Liver (tissue), 9 donors: ENCODE results near the gene DRGX. TPM values are rescaled to one million over a fixed set of nuclear protein-coding genes. Genes with fewer than 3 reads are reported as not detected.

Experiments used
- DNase-seq: peaks from one replicate; pipeline ENCODE4 v3.0.0-alpha.2; 2017; ENCODE audit warnings: low spot score
- H3K27ac ChIP-seq, 2 donors: one replicate each; pipeline ENCODE4 v1.7.0; 2013; ENCODE audit warnings: inconsistent platforms in 2 of 2, low read length in 2 of 2, control low read depth in 1 of 2, low read depth in 1 of 2, mild to moderate bottlenecking in 1 of 2
- H3K27me3 ChIP-seq, 4 donors: one replicate each; pipeline versions ENCODE4 v1.6.1 to v1.7.0; 2013; ENCODE audit warnings: low read length in 3 of 4, inconsistent platforms in 1 of 4, mild to moderate bottlenecking in 1 of 4, moderate library complexity in 1 of 4; ENCODE audit not compliant: control insufficient read depth in 4 of 4, insufficient read depth in 4 of 4
- H3K36me3 ChIP-seq, 4 donors: one replicate each; pipeline versions ENCODE4 v1.6.1 to v1.7.0; 2013; ENCODE audit warnings: low read length in 3 of 4, mild to moderate bottlenecking in 3 of 4, low read depth in 1 of 4, moderate library complexity in 1 of 4; ENCODE audit not compliant: control insufficient read depth in 4 of 4, insufficient read depth in 3 of 4
- H3K4me1 ChIP-seq, 4 donors: one replicate each; pipeline versions ENCODE4 v1.6.1 to v1.7.0; 2013; ENCODE audit warnings: low read length in 3 of 4, mild to moderate bottlenecking in 3 of 4, moderate library complexity in 1 of 4; ENCODE audit not compliant: control insufficient read depth in 4 of 4, insufficient read depth in 4 of 4
- H3K4me3 ChIP-seq, 3 donors: one replicate each; pipeline versions ENCODE4 v1.6.1 to v1.7.0; 2013; ENCODE audit warnings: low read length in 3 of 3, control low read depth in 1 of 3, low read depth in 1 of 3, mild to moderate bottlenecking in 1 of 3
- H3K9ac ChIP-seq, 2 donors: one replicate each; pipeline ENCODE4 v1.7.0; 2013; ENCODE audit warnings: low read length in 2 of 2, mild to moderate bottlenecking in 2 of 2, moderate library complexity in 2 of 2, control low read depth in 1 of 2, low read depth in 1 of 2
- H3K9me3 ChIP-seq, 4 donors: one replicate each; pipeline versions ENCODE4 v1.6.1 to v1.7.0; 2013; ENCODE audit warnings: low read length in 3 of 4; ENCODE audit not compliant: control insufficient read depth in 4 of 4
- ATF3 ChIP-seq: IDR thresholded peaks from 2 replicates; pipeline ENCODE4 v1.6.1; 2016; ENCODE audit warnings: antibody characterized with exemption
- CTCF ChIP-seq: fragments of 150-350 bp; IDR thresholded peaks from 2 replicates; pipeline ENCODE4 v1.5.1; 2017; ENCODE audit warnings: improper control_type of control experiment, low read depth, low read length; ENCODE audit not compliant: missing input control
- FOXA2 ChIP-seq: IDR thresholded peaks from 2 replicates; pipeline ENCODE4 v1.6.1; 2016; ENCODE audit warnings: antibody characterized with exemption
- GABPA ChIP-seq, 2 donors: IDR thresholded peaks in 1 of 2; conservative IDR thresholded peaks in 1 of 2; 2 replicates each; pipeline ENCODE4 v1.6.1; 2016; ENCODE audit warnings: antibody characterized with exemption in 2 of 2, mild to moderate bottlenecking in 1 of 2, moderate library complexity in 1 of 2
- HNF4G ChIP-seq: IDR thresholded peaks from 2 replicates; pipeline ENCODE4 v1.6.1; 2016; ENCODE audit warnings: antibody characterized with exemption
- JUND ChIP-seq, 2 donors: IDR thresholded peaks; 2 replicates each; pipeline ENCODE4 v1.6.1; 2016; ENCODE audit warnings: antibody characterized with exemption in 2 of 2
- NR2F2 ChIP-seq: IDR thresholded peaks from 2 replicates; pipeline ENCODE4 v1.6.1; 2016; ENCODE audit warnings: antibody characterized with exemption
- REST ChIP-seq: IDR thresholded peaks from 2 replicates; pipeline ENCODE4 v1.6.1; 2016; ENCODE audit warnings: antibody characterized with exemption, mild to moderate bottlenecking
- RXRA ChIP-seq, 2 donors: IDR thresholded peaks; 2 replicates each; pipeline ENCODE4 v1.6.1; 2017 to 2018; ENCODE audit warnings: antibody characterized with exemption in 2 of 2, mild to moderate bottlenecking in 1 of 2
- SP1 ChIP-seq: IDR thresholded peaks from 2 replicates; pipeline ENCODE4 v1.6.1; 2018; ENCODE audit warnings: antibody characterized with exemption, mild to moderate bottlenecking
- TAF1 ChIP-seq: conservative IDR thresholded peaks from 2 replicates; pipeline ENCODE4 v1.6.1; 2016; ENCODE audit warnings: antibody characterized with exemption, mild to moderate bottlenecking
- YY1 ChIP-seq: IDR thresholded peaks from 2 replicates; pipeline ENCODE4 v1.6.1; 2016; ENCODE audit warnings: antibody characterized with exemption, mild to moderate bottlenecking
- ZBTB33 ChIP-seq: IDR thresholded peaks from 2 replicates; pipeline ENCODE4 v1.6.1; 2016; ENCODE audit warnings: antibody characterized with exemption
- WGBS: extraction: QIAGEN DNeasy Blood & Tissue Kit; methylation state at CpG from one replicate; pipeline ENCODE4 v1.1.7; 2013; 5-methylcytosine and 5-hydroxymethylcytosine counted together
- polyA plus RNA-seq, 2 donors: library from polyadenylated mRNA; stranded (reverse) in 1 of 2; unstranded in 1 of 2; fragments of 200-250 nt in 1 of 2; fragments of >200 nt in 1 of 2; fragmentation: Nextera tagmentation in 1 of 2; extraction: Ambion mirVana in 1 of 2; gene quantifications; one replicate each; pipeline versions ENCODE4 v1.2.1 to v1.2.3, GENCODE V29; 2013 to 2015
- total RNA-seq, 2 donors: library from RNA; depleted of rRNA; stranded (reverse); fragments of >200 nt; gene quantifications; one replicate each; pipeline ENCODE4 v1.2.3, GENCODE V29; 2014
- donor health status: healthy.
- donor health status: healthy.
- donor health status: healthy.
- donor health status: healthy.
- donor health status: healthy.

Gene DRGX
- total and polyA plus RNA-seq, 4 donors: not detected

GRCh38 chr10:49397036-49397999 lies 1.4 kb upstream of the DRGX start (continued):
- TF ChIP-seq GABPA (IDR thresholded peaks at IDR 0.05 in 1 of 2, conservative IDR thresholded peaks at IDR 0.05 in 1 of 2) (no peak), HNF4G (no peak)

- H3K9me3 ChIP-seq: peaks cover 0 to 3% (median 0%) of the 10 kb centered on the region in 4 donors
- H3K4me1 ChIP-seq: peaks cover 8 to 19% (median 11%) of the 10 kb centered on the region in 4 donors
- WGBS: 22% methylated on average over 8 of the region's 8 CpGs
- no peak overlapping the region for H3K27ac ChIP-seq
- H3K36me3 ChIP-seq: no peaks in the 10 kb centered on the region
- TF ChIP-seq NR2F2 (no peak), TAF1 (no peak), RXRA (IDR thresholded peaks at IDR 0.05) (no peak), FOXA2 (no peak), ATF3 (no peak), CTCF (no peak), REST (no peak), ZBTB33 (no peak), SP1 (no peak), GABPA (IDR thresholded peaks at IDR 0.05 in 1 of 2, conservative IDR thresholded peaks at IDR 0.05 in 1 of 2) (no peak), YY1 (no peak), JUND (IDR thresholded peaks at IDR 0.05) (no peak)
- DNase-seq: no peak
- H3K4me3 ChIP-seq: no peak overlapping the region
- no peak overlapping the region for H3K9ac ChIP-seq
- H3K27me3 ChIP-seq: peaks cover 2 to 27% (median 17%) of the 10 kb centered on the region in 4 donors
These were observed 744 bp upstream of the DRGX start for GRCh38 chr10:49396666-49396999.
